ENCODE results near the gene KRTAP10-12.
"Not testable (repeated sequence)": the region's sequence is repeated elsewhere in the genome, so short reads cannot be mapped to it uniquely, and the experiment has no call there.

The KRTAP10-12 gene

GRCh38 chr21:44670642-44671432, 26.1 kb upstream of the KRTAP10-12 start:
- DNase-seq (ENCODE audit: low read depth) = no peak

DNA sequence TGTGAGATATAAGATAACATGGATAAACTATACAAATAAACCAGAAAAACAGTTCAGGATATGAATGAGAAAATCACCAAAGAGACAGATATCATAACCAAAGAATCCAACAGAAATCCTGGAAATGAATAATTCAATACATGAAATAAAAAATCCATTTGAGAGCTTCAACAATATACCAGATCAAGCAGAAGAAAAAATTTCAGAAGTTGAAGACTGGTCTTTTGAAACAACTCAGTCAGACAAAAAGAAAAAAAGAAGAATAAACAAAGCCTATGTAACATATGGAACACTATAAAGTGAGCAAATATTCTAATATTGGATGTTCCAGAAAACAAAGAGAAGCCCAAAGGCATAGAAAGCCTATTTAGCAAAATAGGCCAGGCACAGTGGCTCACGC, 25.1 kb upstream of the KRTAP10-12 start:
- no peak for DNase-seq (ENCODE audit: low read depth)

- no peak for DNase-seq (ENCODE audit: low read depth)
Measured at GRCh38 chr21:44677881-44678280, 19.1 kb upstream of the KRTAP10-12 start.

GRCh38 chr21:44681152-44681551, 15.8 kb upstream of the KRTAP10-12 start:
- DNase-seq (ENCODE audit: low read depth) = no peak

GRCh38 chr21:44681861-44682579, 15.0 kb upstream of the KRTAP10-12 start, which contains the start of gene KRTAP12-1:
KRTAP12-1 (minus strand) TSS chr21:44682163; CDS start chr21:44682123, 40 bp downstream.
- no peak for DNase-seq (ENCODE audit: low read depth)

GRCh38 chr21:44682580-44683151, 14.3 kb upstream of the KRTAP10-12 start:
- no peak for DNase-seq (ENCODE audit: low read depth)

DNA sequence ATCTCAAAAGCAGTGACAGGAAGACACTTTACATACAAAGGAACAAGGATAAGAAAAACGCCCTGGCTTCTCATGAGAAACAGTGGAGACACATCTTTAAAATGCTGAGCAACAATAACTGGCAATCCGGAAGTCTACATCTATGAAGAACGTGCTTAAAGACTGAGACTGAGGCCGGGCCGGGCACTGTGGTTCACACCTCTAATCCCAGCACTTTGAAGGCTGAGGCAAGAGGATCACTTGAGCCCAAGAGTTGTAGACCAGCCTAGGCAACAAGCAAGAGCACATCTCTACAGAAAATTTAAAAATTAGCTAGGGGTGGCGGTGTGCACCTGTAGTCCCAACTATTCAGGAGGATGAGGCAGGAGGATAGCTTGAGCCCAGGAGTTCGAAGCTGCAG, 12.9 kb upstream of the KRTAP10-12 start:
- DNase-seq (ENCODE audit: low read depth) = no peak

DNA sequence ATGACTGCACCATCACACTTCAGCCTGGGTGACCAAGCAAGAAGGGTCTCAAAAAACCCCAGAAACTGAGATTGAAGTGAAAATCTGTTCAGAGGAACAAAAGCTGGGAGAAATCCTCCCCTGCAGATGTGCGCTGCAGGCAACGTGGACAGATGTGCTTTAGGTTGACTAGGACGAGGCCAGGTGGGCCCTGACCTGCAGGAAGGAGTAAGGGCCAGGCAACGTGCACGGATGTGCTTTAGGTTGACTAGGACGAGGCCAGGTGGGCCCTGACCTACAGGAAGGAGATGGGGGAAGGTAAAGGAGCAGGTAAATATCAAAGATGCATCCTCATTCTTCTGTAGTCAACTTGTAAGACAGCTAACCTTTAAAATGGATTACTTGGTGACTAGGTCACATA, 12.5 kb upstream of the KRTAP10-12 start:
- DNase-seq (ENCODE audit: low read depth) = no peak

- not testable (repeated sequence) for DNase-seq (ENCODE audit: low read depth)
Measured at GRCh38 chr21:44685050-44685449, 11.9 kb upstream of the KRTAP10-12 start.

DNA sequence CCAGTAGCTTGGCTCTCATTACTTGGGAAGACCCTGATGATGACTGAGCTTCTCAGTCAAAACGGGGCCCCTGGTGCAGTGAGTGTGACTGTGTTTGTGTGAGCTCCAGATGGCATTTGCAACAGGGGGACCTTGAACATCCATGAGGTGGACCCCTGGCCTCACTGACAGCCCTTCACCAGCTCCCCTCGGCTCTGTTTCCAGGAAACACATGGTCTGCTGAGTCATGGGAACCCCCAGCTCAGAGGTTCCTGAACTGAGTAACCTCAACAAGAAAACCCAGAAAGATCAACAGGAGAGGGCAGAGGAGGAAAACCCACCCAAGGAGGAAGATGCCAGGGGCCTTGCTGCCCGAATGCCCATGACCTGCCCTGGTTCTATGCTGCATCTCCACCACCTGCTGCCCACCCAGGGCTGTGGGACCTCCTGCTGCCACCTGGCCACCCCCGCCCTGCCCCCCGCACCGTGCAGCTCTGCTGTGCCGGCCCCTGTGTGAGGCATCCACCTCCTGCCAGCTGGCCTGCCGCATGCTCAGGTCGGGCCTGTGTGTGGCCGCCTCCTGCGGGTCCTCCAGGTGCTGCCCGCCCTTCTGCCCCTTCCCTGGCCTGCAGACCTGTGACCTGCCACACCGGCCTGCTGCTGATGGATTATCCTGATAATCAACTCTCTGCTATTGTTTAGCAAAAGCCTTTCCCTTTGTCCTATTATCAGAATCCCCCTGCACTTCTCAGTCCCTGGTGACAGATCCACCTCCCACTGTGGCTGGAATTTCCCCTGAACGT, 10.8 kb upstream of the KRTAP10-12 start:
- no peak for DNase-seq (ENCODE audit: low read depth)

DNA sequence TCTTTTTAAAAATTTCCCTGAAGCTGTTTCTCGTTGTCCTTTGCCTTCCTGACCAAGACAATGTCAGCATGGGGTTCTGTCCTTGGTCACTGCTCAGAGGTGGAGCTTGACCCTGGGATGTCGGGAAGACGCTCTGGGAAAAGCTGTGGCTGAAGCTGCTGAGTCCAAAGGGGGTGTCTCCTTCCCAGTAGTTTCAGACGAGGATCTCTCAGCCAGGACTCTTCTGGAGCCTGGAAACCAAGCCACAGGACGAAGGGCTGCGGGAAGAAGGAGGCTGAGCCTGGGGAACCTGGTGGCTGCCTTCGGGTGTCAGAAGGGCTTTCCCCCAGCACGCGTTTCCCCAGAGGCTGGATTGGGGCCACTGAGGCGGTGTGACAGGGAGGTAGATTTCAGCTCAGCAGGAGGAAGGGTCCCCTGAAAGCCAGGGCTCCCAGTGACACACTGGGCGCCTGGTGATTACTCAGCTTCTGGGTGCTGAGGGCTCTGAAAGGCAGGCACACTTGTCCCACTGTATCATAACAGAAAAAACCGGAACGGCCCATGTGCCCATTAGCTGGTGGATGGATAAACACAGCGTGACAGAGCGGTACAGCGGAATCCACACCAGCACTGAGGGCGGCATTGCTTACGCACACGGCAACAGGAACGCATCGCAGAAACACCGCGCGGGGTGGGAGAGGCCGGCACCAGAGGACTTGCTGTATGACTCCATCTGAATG, 10.0 kb upstream of the KRTAP10-12 start:
- DNase-seq (ENCODE audit: low read depth) = no peak

- DNase-seq (ENCODE audit: low read depth) = no peak
Measured at GRCh38 chr21:44687671-44688070, 9.3 kb upstream of the KRTAP10-12 start.

- not testable (repeated sequence) for DNase-seq (ENCODE audit: low read depth)
Measured at GRCh38 chr21:44689740-44690139, 7.2 kb upstream of the KRTAP10-12 start.

DNA sequence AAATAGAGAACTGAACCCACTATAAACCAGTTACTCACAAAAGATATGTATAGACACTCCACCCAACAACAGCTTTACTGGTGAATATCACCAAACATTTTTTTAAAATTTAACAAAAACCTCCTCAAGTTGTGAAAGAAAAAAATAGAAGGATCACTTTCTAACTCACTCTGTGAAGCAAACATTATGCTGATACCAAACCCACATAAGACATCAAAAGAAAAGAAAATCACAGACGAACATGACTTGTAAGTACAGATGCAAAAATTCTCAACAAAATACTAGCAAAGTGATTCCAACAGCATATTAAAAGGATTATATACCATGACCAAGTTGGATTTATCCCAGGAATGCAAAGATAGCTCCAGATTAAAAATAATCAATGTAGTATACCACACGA, 5.3 kb upstream of the KRTAP10-12 start:
- DNase-seq (ENCODE audit: low read depth) = no peak

DNA sequence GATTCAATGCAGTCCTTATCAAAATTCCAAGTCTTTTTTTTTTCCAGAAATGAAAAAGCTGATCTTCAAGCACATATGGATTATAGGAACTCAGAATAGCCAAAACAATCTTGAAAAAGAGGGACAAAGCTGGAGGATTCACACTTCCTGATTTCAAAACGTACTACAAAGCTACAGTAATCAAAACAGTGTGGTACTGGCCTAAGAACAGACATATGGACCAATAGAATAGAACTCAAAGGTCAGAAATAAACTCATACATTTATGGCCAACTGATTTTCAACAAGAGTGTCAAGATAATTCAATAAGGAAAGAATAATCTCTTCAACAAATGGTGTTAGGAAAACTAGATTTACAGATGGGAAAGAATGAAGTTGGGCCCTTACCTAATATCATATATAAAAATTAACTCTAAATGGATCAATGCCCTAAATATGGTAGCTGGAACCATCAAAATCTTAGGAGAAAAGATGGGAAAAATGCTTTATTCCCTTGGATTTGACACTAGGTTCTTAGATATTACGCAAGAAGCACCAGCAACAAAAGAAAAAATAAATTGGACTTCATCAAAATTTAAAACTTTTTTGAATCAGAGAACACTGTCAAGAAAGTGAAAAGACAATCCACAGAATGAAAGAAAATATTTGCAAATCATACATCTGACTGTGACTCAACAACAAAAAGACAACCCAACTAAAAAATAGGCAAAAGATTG, 4.0 kb upstream of the KRTAP10-12 start:
- no peak for DNase-seq (ENCODE audit: low read depth)

DNA sequence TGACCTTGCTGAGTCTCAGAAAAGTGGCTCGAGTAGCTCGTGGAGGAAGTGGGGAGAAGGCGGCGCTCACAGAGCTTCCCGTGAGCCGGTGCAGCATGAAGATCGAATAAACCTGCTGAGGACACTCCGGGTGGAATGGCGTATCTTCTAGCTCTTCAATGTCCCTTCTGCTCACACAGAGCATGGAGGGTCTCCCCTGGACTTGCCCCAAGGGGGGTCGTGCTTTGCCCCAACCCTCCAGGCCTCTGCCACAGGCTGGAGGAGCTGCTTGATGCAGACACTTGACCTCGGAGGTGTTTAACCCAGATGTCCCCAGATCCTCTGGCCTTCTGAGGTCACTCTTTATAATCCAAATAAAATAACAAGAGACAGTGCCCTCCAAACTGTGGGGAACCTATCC, 2.2 kb upstream of the KRTAP10-12 start:
- no peak for DNase-seq (ENCODE audit: low read depth)

- DNase-seq (ENCODE audit: low read depth) = no peak
Measured at GRCh38 chr21:44695184-44695583, 1.8 kb upstream of the KRTAP10-12 start.

DNA sequence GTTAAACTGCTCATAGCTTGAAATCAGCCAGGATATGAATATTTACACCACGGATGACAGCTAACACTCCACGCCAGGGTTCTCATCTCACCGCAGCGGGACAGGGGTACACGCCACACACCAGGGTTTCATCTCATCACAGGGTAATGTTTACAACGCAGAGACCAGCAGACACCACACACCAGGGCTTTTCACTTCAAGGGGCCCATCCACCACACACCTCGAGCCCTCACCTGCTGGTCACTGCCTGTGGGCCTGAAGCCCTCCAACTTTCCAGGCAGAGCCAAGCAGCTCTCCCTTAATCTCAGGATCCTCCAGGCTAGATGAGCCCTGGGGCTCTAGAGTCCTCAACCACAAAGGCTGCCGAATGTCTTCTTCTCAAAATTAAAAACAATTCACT, 1.3 kb upstream of the KRTAP10-12 start:
- DNase-seq (ENCODE audit: low read depth) = no peak

DNA sequence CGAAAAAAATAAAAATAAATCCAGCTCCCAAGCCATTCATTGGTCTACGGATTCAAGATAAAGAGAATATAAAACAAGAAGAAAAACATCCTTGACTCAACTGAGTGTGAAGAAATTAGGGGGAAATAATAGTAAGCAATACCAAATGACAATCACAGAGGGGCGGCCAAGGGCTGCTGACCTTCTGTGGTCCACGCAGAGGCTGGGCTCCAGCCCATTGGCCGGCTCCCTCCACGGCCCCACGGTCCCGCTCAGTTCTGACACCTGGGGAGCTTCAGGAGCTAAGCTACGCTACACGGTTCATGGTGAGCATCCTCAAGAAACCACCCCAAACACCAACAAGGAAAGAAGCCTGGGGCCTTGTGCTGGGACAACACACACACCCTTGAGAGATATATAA, 400 bp upstream of the KRTAP10-12 start:
- no peak for DNase-seq (ENCODE audit: low read depth)

DNA sequence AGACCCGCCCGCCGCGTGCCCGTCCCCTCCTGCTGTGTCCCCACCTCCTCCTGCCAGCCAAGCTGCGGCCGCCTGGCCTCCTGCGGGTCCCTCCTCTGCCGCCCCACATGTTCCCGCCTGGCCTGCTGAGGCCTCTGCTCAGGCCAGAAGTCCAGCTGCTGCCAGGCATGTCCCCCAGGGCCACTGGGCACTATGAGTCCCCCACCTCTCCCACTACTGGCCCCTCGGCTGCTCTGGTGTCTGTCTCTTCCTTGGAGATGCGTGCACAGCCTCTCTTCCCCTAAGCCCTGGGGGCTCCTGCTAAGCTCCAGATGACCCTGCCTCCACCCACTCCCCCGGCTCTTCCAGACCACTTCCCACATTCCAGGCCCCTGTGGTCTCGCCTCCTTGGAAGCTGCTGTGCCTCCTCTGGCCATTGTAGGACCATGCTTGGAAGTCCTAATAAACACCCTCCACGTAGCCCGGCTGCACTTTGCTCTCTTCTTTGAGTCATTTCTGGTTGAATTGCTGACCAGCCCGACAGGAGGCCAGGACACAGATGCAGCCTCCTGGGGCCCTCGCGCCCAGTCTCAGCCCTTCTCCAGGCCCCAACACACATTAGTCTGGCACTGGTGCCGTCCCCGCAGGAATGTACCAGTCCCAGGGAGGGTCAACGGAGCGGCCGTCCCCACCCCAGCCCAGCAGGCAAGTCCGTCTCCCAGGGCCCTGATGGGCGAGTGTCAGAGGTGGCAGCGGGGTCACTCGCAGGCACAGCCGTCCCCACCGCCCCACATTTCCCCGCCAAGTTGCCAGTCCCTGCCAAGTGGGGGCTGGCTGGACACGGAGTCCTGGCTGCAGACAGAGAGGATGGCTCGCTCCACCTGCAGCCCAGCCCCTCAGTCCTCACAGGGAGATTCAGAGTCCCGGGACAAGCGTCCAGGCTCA, 1.1 kb downstream of the KRTAP10-12 start:
- no peak for DNase-seq (ENCODE audit: low read depth)
